SK-N-MC (cell line): ENCODE data around the gene SCYL1.

Experiments used
- EZH2 ChIP-seq: fragments of 200-600 bp; sonication (generic); IDR thresholded peaks from one replicate; pipeline ENCODE4 v1.6.1; 2017; ENCODE audit warnings: antibody characterized with exemption
- FOXP2 ChIP-seq: optimal IDR thresholded peaks from 2 replicates; pipeline ENCODE3; 2011; ENCODE audit warnings: mild to moderate bottlenecking, moderate library complexity; ENCODE audit not compliant: insufficient read depth; ENCODE audit errors: extremely low read length, control extremely low read depth
- POLR2AphosphoS5 ChIP-seq: IDR thresholded peaks from 2 replicates; pipeline ENCODE4 v1.6.1; 2012; ENCODE audit warnings: mild to moderate bottlenecking, low read depth, low read length, borderline replicate concordance

GRCh38 chr11:65489706-65490320 is 35.1 kb upstream of the SCYL1 start:
- TF ChIP-seq POLR2AphosphoS5 (0 out of 2 replicates have a peak, but pooled peaks have one; percentile 5), EZH2 (no peak), FOXP2 (no peak)
